PC-9 (cell line): ENCODE measurements around the gene POLR2A.

Experiments used
- CTCF ChIP-seq: fragments of 200-600 bp; sonication (generic); conservative IDR thresholded peaks from 2 replicates; pipeline ENCODE4 v1.6.1; 2017; ENCODE audit warnings: mixed run types, antibody characterized with exemption, mild to moderate bottlenecking, moderate library complexity
- EZH2 ChIP-seq: fragments of 200-600 bp; sonication (generic); IDR thresholded peaks from 2 replicates; pipeline ENCODE4 v1.8.0; 2017; ENCODE audit warnings: antibody characterized with exemption, low read depth

GRCh38 chr17:7513850-7514419, 29.8 kb downstream of the POLR2A start:
- no peak for TF ChIP-seq CTCF
- no peak for TF ChIP-seq EZH2
